PC-9 (cell line): ENCODE results near the gene ME3.

Experiments
- CTCF ChIP-seq: fragments of 200-600 bp; sonication (generic); conservative IDR thresholded peaks from 2 replicates; pipeline ENCODE4 v1.6.1; 2017; ENCODE audit warnings: mixed run types, antibody characterized with exemption, mild to moderate bottlenecking, moderate library complexity
- EZH2 ChIP-seq: fragments of 200-600 bp; sonication (generic); IDR thresholded peaks from 2 replicates; pipeline ENCODE4 v1.8.0; 2017; ENCODE audit warnings: antibody characterized with exemption, low read depth

DNA sequence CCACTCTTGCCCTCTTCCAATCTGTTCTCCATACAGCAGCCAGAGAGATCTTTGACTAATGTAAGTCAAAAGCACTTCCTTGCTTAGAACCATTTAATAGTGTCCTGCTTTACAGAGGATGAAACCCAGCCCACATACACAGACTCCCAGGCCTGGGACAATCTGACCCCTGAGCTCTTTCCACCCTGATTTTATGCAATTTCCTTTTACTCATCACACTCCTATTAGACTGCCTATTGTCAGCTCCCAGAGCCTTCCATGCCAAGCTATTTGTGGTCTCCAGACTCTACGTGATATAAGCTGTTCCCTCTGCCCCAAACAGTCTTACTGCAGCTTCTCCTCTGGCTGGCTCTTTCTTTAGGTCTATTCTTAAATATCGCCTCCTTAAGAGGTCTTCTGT lies 28.1 kb downstream of the ME3 start:
- TF ChIP-seq CTCF (no peak), EZH2 (no peak)
